ENCODE results near the gene TSPEAR.
"Not testable (repeated sequence)": the region's sequence is repeated elsewhere in the genome, so short reads cannot be mapped to it uniquely, and the experiment has no call there.

Gene TSPEAR

DNA sequence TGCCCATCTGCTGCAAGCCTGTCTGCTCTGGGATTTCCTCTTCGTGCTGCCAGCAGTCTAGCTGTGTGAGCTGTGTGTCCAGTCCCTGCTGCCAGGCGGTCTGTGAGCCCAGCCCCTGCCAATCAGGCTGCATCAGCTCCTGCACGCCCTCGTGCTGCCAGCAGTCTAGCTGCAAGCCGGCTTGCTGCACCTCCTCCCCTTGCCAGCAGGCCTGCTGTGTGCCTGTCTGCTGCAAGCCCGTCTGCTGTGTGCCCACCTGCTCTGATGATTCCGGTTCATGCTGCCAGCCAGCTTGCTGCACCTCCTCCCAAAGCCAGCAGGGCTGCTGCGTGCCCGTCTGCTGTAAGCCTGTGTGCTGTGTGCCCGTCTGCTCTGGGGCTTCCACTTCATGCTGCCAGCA lies 110.3 kb downstream of the TSPEAR start:
- not testable (repeated sequence) for FAIRE-seq

GRCh38 chr21:44600118-44600978 lies 111.0 kb downstream of the TSPEAR start, which contains the start of gene KRTAP10-7:
Gene KRTAP10-7 (plus strand): TSS chr21:44600597. CDS start chr21:44600622, 25 bp downstream.
- not testable (repeated sequence) for FAIRE-seq

DNA sequence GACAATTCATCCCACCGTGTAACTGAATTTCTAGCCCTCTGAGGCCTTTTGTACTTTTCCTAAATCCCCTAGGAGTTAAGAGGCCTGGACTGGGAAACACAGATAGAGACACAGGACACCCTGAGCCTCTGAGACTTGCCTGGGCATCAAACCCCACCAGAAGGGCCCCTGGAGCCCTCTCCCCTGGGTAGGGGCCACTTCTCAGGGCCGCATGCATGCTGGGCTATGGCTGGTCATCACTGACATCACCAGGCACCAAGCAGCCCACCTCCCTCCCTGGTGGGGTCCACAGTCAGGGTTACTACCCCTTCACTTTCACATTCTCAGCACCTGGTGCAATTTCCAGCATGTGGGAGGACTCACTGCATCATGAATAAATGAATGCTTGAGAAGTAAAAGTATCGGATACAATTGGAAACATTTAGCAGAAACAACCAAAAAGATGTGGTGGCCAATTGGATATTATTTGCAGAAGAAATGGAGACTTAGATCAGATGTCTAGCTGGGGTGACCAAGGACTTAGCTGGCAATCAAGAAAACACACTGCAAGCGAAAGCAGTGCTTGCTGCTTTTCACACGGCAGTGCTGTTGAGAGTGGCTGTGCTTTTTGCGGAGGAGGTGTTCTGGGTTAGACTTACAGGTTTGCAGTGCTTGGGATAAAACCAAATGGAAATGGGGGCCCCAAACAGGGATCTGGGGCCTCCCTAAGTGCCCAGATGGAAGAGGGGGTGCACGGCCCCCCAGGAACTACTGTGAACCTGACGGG lies 111.9 kb downstream of the TSPEAR start:
- no peak for FAIRE-seq

DNA sequence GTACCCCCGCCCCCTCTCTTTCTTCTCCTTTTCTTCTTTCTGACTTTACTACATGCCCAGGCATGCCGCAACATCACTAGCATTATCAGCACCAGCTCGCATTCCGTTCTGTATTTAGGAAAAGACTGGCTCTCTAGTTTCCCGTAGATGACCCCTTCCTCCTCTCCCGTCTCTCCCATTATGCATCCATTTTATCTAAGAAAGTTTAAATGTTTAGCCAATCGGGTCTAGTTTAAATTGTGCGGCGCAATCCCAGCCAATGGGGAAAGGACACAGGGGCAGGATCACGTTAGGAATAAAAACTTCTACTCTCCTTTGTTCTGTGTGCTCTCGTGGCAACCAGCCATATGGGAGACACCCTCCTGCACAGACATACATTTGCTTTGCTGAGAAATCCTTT lies 113.3 kb downstream of the TSPEAR start:
- FAIRE-seq: no peak

DNA sequence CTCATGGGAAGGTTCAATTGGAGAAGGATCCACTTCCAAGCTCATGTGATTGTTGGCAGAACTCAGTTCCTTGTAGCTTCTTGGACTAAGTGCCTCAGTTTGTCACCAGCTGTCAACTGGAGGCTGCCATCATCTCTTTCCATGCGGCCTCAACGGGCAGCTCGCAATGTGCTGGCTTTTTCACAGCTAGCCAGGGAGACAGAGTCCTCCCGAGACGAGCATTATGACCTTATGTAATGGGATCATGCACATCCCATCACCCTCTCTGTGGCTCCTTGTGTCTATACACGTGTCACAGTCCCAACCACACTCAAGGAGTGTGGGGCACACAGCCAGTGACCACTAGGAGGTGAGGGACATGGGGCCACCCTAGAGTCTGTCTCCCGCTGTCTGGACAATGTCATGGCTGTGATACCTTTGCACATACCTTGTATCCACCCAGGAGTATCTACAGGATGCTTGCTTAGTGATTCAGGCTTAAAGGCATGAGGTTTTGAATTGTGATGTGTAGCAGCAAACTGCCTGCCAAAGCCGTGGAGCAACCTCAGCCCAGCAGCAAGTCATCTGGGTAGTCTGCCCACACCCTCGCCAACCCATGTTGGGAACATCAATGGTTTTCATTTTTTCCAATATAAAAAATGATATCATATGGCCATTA lies 115.2 kb downstream of the TSPEAR start:
- no peak for FAIRE-seq

DNA sequence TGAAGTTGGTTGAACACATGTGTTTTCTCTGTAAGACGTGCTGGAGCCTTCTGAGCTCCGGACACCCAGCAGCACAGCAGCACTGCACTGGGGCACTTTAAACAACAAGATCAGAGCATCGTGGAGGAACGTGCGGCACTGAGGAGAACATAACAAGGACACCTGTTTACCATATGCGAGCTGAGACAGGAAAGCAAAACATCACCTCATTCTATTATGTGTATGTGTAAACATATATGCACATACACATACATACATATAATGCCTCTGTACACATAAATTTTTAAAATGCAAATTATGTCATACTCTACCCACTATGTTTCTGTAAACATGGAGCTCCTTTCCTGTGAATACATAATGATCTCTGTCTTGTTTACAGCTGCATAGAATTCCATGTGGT lies 115.8 kb downstream of the TSPEAR start:
- no peak for FAIRE-seq

DNA sequence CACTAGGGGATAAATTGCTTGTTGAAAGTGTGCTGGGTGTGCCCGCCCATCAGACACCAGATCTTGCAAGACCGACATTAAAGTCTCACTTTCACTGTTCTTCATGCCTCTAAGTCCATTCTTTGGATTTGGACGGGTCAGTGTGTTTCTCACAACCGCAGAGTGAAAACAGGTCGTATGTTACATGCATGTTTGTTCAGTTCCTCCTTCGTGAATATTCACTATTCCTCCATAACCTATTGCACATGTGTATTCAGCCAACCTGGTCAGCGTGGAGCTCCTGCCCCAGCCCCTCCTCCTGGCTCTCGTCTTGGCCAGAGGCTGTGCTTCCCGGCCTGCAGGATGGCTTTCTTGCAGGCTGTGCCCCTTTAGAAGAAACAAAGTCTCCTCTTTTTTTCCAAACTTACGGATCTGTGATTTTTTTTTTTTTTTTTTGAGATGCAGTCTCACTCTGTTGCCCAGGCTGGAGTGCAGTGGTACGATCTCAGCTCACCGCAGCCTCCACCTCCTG lies 116.9 kb downstream of the TSPEAR start:
- FAIRE-seq: no peak

- FAIRE-seq: no peak
Observed at GRCh38 chr21:44593598-44594405, 117.6 kb downstream of the TSPEAR start.

DNA sequence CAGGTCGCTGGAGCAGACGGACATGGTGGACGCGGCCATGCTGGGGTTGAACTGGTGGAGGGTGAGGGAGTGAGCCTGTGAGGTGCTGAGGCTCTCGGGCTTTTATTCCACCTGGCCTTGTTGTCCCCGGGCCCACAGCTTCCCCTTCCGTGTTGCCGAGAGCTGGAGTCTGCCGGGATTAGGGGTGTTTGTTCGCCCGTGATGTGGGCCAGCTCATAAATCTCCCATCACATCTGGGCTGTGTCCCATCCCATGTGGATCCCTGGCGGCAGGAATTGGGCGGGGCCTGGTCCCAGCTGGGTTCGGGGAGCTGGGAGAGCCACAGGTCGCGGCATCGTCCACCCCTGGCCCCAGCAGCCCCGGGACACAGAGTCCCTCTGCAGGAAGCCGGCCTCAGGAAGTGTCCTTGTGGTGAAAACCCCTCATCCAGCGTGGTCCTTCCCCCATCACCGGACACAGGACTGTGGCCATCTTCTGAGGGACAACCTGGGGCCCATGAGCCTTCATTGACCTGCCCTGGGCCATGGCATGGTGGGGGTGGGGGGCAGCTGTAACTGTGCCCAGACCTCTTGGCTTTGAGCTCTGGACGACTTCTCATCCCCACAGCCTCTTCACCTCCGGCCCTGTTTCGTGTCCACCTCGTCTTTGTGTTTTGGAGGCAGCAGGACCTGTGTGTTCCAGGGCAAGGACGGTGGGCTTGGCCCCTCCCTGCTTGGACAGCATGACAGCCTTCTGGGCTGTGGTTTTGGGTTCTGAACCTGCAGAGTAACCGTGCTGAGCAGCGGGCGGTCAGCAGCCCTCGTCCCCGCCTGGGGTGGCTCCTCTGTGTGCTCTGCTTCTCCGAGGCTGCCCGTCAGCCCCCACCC lies 118.7 kb downstream of the TSPEAR start, which contains the start of gene KRTAP10-6:
Gene KRTAP10-6, minus strand, starts transcription at position 60 of the 866 bp plus-strand sequence. Its CDS starts 21 bp downstream, at position 39.
- no peak for FAIRE-seq

- not testable (repeated sequence) for FAIRE-seq
Observed at GRCh38 chr21:44591801-44592130, 119.6 kb downstream of the TSPEAR start.

DNA sequence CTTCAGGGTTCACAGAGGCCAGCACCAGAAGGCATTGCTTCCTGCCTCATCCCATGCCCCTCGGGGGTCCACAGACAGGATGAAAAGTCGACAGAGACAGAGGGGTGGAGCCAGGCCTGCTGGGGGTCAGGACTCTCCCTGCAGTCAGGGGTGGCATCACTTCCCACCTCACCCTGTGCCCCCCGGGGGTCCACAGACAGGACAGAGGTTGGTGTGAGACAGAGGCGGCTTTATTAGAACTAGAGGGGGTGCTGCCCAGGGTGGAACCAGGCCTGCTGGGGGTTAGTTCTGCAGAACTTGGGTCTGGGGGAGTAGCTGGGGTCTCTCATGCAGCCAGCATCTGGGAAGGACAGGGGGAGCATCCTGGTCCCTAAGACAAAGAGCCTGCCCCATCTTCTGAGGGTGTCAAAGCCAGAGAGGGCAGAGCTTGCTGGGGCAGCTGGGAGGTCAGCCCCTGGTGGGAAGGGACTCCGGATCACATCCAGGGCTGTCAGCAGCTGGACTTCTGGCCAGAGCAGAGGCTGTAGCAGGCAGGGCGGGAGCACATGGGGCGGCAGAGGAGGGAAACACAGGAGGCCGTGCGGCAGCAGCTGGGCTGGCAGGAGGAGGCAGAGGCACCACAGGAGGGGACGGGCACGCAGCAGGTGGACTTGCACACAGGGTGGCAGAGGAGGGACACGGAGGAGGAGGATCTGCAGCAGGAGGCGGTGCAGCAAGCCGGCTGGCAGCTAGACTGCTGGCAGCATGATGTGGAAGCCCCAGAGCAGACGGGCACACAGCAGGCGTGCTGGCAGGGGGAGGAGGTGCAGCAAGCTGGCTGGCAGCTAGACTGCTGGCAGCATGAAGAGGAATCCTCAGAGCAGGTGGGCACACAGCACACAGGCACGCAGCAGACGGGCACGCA lies 120.2 kb downstream of the TSPEAR start:
- not testable (repeated sequence) for FAIRE-seq

DNA sequence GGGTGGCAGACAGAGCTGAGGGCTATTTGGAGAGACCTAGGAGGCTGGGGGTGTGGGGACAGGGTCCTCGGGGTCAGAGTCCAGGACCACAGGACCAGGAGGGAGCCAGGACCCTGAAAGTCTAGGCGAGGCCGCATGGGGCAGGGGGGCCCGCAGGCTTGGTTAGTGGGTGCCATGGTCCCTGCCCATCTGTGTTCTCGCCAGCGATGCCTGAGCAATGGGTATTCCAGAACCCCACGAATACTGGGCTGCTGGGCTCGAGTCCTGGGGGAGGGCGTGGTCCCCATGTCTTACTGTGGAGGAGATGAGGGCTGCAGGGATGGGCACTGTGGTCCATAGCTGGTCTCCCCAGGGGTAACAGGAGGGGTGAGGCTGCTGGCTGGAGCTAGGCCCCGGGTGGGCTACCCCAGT lies 121.1 kb downstream of the TSPEAR start:
- no peak for FAIRE-seq

- FAIRE-seq: no peak
Observed at GRCh38 chr21:44589586-44590305, 121.6 kb downstream of the TSPEAR start.

GRCh38 chr21:44589094-44589493 lies 122.3 kb downstream of the TSPEAR start:
- no peak for FAIRE-seq

DNA sequence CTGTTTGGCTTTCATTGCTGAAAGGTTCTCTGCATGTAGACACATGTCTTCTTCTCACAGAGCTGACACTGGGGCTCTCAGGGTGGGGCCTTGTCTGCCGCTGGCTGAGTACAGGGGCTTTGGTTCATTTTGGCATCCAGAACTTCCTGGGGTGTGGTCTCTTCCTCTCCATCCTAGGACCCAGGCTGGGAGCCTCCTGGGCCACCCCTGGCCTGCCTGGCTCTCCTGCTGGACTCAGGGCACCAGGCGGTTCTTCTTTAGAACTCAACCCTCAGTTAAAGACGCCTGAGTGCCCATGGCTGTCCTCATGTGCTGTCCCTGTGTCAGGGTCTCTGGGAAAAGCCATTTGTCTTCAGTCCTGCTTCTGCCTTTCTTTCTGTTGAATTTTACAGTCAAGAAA lies 125.5 kb downstream of the TSPEAR start:
- FAIRE-seq: no peak

DNA sequence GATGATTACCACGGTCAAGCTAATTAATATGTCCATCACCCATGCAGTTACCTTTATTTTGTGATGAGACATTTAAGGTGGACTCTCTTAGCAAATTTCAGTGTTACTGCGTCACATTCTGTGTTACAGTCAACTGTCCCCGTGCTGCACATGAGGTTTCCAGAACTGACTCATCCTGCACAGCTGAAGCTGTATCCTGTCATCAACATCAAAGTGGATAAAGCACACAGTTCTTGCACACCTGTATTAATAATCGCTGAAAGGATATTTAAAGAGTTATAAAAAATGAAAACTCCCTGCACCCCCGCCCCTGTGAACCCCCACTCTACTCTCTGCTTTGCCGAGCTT lies 127.6 kb downstream of the TSPEAR start:
- no peak for FAIRE-seq

DNA sequence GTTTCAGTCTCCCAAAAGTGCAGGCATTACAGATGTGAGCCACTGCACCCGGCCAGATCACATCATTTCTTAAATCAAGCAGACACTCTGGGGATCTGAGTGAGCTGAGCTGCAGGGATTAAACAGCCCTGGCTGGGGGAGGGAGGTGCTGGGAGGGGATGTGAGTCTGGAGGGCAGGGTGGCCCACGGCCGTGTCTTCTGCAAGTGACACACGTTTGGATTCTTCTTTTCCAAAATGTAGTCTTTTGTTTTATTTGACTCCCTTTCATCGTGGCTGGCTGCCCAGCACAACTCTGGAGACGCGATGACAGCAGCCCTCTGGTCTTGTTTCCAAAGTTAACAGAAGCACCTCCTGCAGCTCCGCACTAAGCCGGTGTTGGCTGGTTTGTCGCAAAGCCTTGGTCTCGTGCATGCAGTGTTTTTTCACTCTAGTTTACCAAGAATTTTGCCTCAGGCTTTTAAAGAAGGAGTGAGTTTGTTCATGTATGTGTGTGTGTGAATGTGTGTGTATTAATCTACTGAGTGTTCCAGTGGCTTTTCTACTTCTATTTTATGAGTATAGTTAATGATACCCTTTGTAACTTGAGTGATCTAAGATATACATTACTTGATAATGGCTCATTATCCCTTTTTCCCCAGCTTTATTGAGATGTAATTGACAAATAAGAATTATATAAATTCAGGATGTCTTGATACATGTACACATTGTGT lies 128.1 kb downstream of the TSPEAR start:
- no peak for FAIRE-seq

DNA sequence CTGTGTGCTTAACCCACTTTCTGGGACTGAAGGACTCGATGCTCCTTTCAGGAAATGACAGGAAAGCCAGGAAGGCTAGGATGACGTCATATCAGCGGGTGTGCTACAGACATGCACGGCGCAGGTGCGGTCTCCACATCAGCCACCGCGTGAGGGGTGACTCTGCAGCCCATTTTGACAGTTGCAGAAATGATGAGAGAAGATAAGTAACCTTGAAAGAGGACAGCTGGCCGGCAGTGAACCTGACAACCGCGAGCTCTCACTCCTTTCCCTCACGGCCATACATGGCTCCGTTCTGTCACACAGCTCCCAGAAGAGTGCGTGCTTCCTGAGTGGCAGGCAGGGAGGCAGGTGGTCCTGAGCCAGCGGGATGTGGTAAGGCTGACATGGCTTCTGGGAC lies 129.3 kb downstream of the TSPEAR start:
- FAIRE-seq: no peak

DNA sequence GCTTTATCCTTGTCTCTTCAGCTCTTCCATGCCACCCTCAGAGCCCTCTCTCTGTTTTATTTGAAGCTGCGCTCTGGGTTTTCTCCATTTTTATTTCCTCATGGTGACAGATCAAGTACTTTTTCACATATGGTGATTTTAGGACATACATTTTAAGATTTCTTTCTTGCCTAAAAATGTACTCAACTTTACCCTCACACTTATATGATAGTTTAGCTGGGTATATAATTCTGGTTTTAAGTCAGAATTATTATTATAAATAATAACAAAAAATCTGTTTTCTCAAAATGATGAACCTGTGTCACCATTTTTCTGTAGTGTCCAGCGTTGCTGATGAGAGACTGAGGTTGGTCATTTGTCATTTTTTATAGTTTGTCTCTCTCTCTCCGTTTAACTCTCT lies 130.2 kb downstream of the TSPEAR start:
- no peak for FAIRE-seq

Measured in islet of Langerhans (tissue), 1 donor.